GM13977 (cell line): ENCODE data around the gene PDLIM3.
"Not testable (repeated sequence)": the region's sequence is repeated elsewhere in the genome, so short reads cannot be mapped to it uniquely, and the experiment has no call there.

ENCODE experiments used
- DNase-seq: peaks from one replicate; pipeline ENCODE4 v3.0.0; 2012; ENCODE audit warnings: low spot score
- CTCF ChIP-seq: IDR thresholded peaks from 2 replicates; pipeline ENCODE4 v1.5.1; 2012; ENCODE audit warnings: mild to moderate bottlenecking, control low read depth; ENCODE audit not compliant: insufficient read depth; ENCODE audit errors: extremely low read depth, missing control alignments
- in situ Hi-C: fragments of 300-500 bp; cut with MboI; formaldehyde crosslinking; loops from one replicate; pipeline ENCODE4 v1.12.0; 2022; ENCODE audit warnings: low sequenced_read_pairs, low pct_unique_long_range_greater_than_20kb, mixed read lengths, inconsistent platforms; ENCODE audit not compliant: unreplicated experiment

PDLIM3 gene

GRCh38 chr4:185535612-185536410 is 504 bp upstream of the PDLIM3 start:
- in situ Hi-C loops = no loop called here
- no peak for DNase-seq
- no peak for TF ChIP-seq CTCF

- DNase-seq = peak; percentile 25
- in situ Hi-C loops = no loop called here
These were observed 819 bp downstream of the PDLIM3 start for GRCh38 chr4:185534511-185534865.

GRCh38 chr4:185532795-185533324 is 2.4 kb downstream of the PDLIM3 start:
- TF ChIP-seq CTCF = no peak
- no peak for DNase-seq
- in situ Hi-C loops = no loop called here

More at GRCh38 chr4:185534511-185534865, 819 bp downstream of the PDLIM3 start:
- TF ChIP-seq CTCF = no peak

- TF ChIP-seq CTCF = no peak
These were observed 3.0 kb downstream of the PDLIM3 start for GRCh38 chr4:185532293-185532692.

GRCh38 chr4:185531654-185532053 is 3.7 kb downstream of the PDLIM3 start:
- in situ Hi-C loops, DNase-seq: not testable (repeated sequence)

More at GRCh38 chr4:185532293-185532692, 3.0 kb downstream of the PDLIM3 start:
- DNase-seq = no peak
- in situ Hi-C loops = no loop called here

- DNase-seq = no peak
- TF ChIP-seq CTCF = no peak
These were observed 5.9 kb downstream of the PDLIM3 start for GRCh38 chr4:185529413-185529812.

GRCh38 chr4:185524888-185525863 is 10.1 kb downstream of the PDLIM3 start:
- no peak for TF ChIP-seq CTCF
- in situ Hi-C loops = no loop called here
- no peak for DNase-seq

More at GRCh38 chr4:185529413-185529812, 5.9 kb downstream of the PDLIM3 start:
- in situ Hi-C loops = no loop called here
